GM21447 (cell line): ENCODE data around the gene MAP3K1.

Source experiments
- ATAC-seq: cut with Tn5 transposase; IDR thresholded peaks from one replicate; pipeline ENCODE4 v1.9.1; 2021; ENCODE audit not compliant: unreplicated experiment

MAP3K1 gene

GRCh38 chr5:56845277-56845676, 29.9 kb downstream of the MAP3K1 start:
- ATAC-seq = no peak

GRCh38 chr5:56845904-56846480, 30.6 kb downstream of the MAP3K1 start:
- no peak for ATAC-seq

GRCh38 chr5:56848206-56848605, 32.9 kb downstream of the MAP3K1 start:
- no peak for ATAC-seq

- no peak for ATAC-seq
These were observed 34.3 kb downstream of the MAP3K1 start for GRCh38 chr5:56849671-56850070.

GRCh38 chr5:56850423-56850822, 35.1 kb downstream of the MAP3K1 start:
- no peak for ATAC-seq

- ATAC-seq = no peak
These were observed 36.1 kb downstream of the MAP3K1 start for GRCh38 chr5:56851258-56851941.

GRCh38 chr5:56852228-56853000, 37.1 kb downstream of the MAP3K1 start:
- no peak for ATAC-seq

- no peak for ATAC-seq
These were observed 38.3 kb downstream of the MAP3K1 start for GRCh38 chr5:56853698-56854097.

- no peak for ATAC-seq
These were observed 39.6 kb downstream of the MAP3K1 start for GRCh38 chr5:56854920-56855319.

- ATAC-seq = no peak
These were observed 41.3 kb downstream of the MAP3K1 start for GRCh38 chr5:56856541-56857178.

- ATAC-seq = no peak
These were observed 43.6 kb downstream of the MAP3K1 start for GRCh38 chr5:56858777-56859442.

GRCh38 chr5:56861893-56862485, 46.6 kb downstream of the MAP3K1 start:
- ATAC-seq = no peak

GRCh38 chr5:56862909-56863308, 47.6 kb downstream of the MAP3K1 start:
- no peak for ATAC-seq

- no peak for ATAC-seq
These were observed 56.4 kb downstream of the MAP3K1 start for GRCh38 chr5:56871777-56872176.

- ATAC-seq = no peak
These were observed 57.7 kb downstream of the MAP3K1 start for GRCh38 chr5:56873056-56873455.

- ATAC-seq = no peak
These were observed 61.0 kb downstream of the MAP3K1 start for GRCh38 chr5:56876327-56876726.

- no peak for ATAC-seq
These were observed 66.2 kb downstream of the MAP3K1 start for GRCh38 chr5:56881571-56881970.

- ATAC-seq = no peak
These were observed 78.1 kb downstream of the MAP3K1 start for GRCh38 chr5:56893251-56893951.

- ATAC-seq = no peak
These were observed 81.4 kb downstream of the MAP3K1 start for GRCh38 chr5:56896763-56897162.

GRCh38 chr5:56898213-56898612, 82.9 kb downstream of the MAP3K1 start:
- no peak for ATAC-seq
